Left lobe of liver (tissue), 2 donors: Measurements from ENCODE around the gene TOP3A. TPM values are rescaled to one million over a fixed set of nuclear protein-coding genes. Genes with fewer than 3 reads are reported as not detected.
"Not testable (repeated sequence)": the region's sequence is repeated elsewhere in the genome, so short reads cannot be mapped to it uniquely, and the experiment has no call there.

Experiments used
- ATAC-seq: fragments of 200-7000 bp; cut with Tn5 transposase; one replicate; pipeline ENCODE4 v1.9.1; 2020; ENCODE audit warnings: mild to moderate bottlenecking, moderate library complexity
- DNase-seq: peaks from one replicate; pipeline ENCODE4 v3.0.0-alpha.2; 2020; ENCODE audit warnings: low spot score
- total RNA-seq: library from RNA; stranded (reverse); gene quantifications from one replicate; pipeline ENCODE4 v1.2.1, GENCODE V29; 2021
- donor health status: DM: no; HTN: no; CAD: no; lungs with moderate emphysema.
- donor health status: DM: no; HTN: yes; CAD: no.

The TOP3A gene
- total RNA-seq, result 19.8 TPM

DNA sequence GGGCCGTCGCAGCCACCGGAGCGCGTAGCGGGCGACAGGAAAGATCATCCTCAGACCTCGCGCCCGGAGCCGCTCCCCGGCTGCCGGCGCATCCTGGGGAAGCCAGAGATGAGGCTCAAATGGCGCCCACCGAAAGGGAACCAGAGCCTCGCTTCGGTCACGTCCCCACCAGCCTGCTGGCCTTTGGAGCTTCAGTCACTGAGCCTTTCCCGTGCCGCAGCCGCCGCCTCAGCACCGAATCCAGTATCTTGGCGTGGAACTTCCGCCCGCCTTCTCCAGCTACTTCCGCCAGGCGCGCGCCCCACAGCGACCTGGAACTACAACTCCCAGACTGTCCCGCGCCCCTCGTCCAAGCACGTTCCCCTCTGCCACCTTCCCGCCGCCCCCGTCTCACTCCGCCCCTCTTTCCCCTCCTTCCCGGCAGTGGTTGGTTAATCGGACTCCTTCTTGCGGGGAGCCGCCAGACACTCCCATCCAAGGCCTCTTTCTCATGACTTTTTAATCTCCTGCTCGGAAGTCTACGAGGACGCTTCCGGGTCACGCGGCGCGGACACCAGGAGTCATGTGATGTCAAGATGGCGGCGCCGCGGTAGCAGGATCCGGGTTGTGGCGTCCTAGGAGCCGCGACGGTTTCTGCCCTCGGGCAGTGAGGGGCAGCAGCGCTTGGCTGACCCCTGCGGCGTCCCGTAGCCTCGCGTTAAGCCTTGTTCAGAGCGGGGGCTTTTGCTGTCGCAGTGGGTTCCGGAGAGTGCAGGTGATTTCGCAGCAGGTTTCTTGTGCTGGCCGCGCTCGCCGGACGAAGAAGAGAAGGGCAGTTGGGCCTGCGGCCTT, at the start of gene TOP3A, which contains the start of gene SMCR8:
Gene TOP3A (minus strand): TSS at position 264 of the 831 bp plus-strand sequence. CDS start 216 bp downstream, at position 48.
Gene SMCR8 (plus strand): TSS at position 563 of the 831 bp plus-strand sequence. CDS start 497 bp downstream, outside the sequence.
- ATAC-seq (peak; percentile 93), DNase-seq (peak; percentile 97)

- DNase-seq (no peak), ATAC-seq (no peak)
These were observed 49.4 kb upstream of the TOP3A start for GRCh38 chr17:18364166-18364565.

- DNase-seq (peak; percentile 99), ATAC-seq (peak; percentile 87)
These were observed 48.6 kb upstream of the TOP3A start, which contains the start of gene SHMT1 for GRCh38 chr17:18363101-18364049. Gene SHMT1 (minus strand): TSS chr17:18363550. CDS start chr17:18355981, 7,569 bp downstream.

DNA sequence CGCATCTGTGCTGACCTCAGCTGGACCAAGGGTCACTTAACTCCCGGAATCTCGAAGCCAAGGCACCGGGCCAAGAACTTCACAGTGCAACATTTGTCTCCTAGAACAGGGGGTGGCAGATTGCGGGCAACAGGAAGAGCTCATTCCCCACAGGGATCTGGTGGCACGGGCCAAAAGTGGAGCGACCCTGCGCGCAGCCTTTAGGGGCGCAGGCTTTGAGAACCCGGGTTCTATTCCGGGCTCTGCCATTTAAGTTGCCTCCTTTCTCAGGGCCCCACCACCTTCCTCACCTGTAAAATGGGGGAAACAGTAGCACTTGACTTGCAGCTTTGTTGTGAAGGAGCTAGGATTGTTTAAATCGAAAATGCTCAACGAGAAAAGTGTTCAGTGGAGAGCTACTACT, 47.9 kb upstream of the TOP3A start:
- peak; percentile 97 for DNase-seq
- peak; percentile 65 for ATAC-seq

GRCh38 chr17:18361837-18362697, 47.3 kb upstream of the TOP3A start:
- no peak for DNase-seq
- no peak for ATAC-seq

GRCh38 chr17:18360518-18360917, 45.7 kb upstream of the TOP3A start:
- ATAC-seq, result peak; percentile 5
- peak; percentile 80 for DNase-seq

DNA sequence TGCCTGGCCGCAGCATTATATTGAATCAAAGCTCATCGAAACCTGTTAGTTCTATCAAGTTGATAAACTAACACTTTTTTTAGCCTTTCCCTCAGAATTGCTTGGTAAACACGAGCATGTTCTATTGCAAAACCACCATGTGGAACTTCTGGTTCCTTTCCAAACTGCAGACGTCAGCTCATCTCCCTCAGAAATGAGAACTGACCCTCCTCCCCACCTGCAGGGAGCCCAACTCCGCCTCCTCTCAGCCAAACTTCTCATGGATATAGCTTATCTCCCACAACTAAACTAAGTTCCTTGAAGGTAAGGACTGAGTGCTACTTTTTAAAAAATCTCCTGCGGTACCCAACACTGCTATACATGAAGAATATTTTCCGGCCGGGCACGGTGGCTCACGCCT, 41.8 kb upstream of the TOP3A start:
- DNase-seq (peak; percentile 87), ATAC-seq (peak; percentile 75)

DNA sequence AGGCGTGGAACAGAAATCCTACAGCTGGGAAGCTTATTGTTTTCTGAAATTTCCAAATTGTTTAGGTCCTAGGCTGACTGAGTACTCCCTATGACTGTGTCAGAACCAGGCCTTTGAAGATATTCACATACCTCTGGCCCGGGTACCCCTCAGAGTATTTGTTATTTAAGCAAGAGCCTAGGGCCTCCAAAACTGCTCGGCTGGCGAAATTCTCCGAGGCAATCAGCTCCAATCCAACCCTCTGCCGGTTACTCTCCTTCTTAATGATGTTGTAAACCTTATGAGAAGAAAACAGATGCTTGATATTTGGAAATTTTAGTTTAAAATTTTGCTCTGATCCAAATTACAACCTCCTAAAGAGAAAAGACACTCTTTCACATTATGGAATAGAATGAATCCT, 38.7 kb upstream of the TOP3A start:
- no peak for ATAC-seq
- no peak for DNase-seq

DNA sequence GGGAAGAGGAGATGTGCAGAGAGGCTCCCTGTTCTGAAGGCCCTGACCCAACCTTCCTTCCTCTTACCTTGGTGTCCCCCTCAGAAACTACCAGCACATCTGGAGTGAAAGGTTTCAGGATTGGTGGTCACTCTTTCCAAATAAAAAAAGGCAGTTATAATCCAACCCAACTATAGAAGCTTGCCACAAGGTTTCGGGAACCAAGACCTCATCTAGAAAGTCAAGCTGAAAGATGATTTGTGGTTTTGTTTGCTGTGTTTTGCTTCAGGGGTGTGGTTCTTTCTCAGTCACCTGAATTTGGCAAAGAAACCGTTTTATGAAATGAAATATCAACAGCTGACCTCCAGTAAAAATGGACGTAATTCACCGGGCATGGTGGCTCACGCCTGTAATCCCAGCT, 29.2 kb upstream of the TOP3A start:
- DNase-seq (no peak), ATAC-seq (no peak)

DNA sequence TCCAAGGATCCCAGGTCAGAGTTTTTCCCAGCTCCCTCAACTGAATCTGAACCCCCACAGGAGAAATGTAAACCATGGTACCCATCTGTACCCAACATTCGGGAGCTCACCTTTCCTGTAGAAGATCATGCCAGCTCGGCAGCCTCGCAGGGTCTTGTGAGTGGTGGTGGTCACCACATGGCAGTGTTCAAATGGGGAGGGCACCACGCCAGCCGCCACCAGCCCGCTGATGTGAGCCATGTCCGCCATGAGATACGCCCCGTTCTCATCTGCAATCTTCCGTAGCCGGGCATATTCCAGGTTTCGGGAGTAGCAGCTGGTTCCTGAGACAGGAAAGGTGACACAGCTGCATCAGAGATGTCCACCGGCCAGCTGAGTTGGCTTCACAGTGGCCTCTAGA, 25.1 kb upstream of the TOP3A start:
- DNase-seq (no peak), ATAC-seq (no peak)

GRCh38 chr17:18338158-18338557, 23.4 kb upstream of the TOP3A start:
- DNase-seq, result not testable (repeated sequence)

GRCh38 chr17:18332909-18333489, 18.2 kb upstream of the TOP3A start:
- DNase-seq (no peak), ATAC-seq (no peak)

More at GRCh38 chr17:18338158-18338557, 23.4 kb upstream of the TOP3A start:
- not testable (repeated sequence) for ATAC-seq

- DNase-seq (no peak), ATAC-seq (no peak)
These were observed 17.1 kb upstream of the TOP3A start for GRCh38 chr17:18331879-18332278.

- no peak for DNase-seq
- ATAC-seq, result no peak
These were observed 13.9 kb upstream of the TOP3A start for GRCh38 chr17:18328643-18329204.

- DNase-seq, result no peak
- ATAC-seq, result no peak
These were observed 12.8 kb upstream of the TOP3A start for GRCh38 chr17:18327556-18327955.

- DNase-seq (no peak), ATAC-seq (no peak)
These were observed 12.3 kb upstream of the TOP3A start for GRCh38 chr17:18327093-18327492.

DNA sequence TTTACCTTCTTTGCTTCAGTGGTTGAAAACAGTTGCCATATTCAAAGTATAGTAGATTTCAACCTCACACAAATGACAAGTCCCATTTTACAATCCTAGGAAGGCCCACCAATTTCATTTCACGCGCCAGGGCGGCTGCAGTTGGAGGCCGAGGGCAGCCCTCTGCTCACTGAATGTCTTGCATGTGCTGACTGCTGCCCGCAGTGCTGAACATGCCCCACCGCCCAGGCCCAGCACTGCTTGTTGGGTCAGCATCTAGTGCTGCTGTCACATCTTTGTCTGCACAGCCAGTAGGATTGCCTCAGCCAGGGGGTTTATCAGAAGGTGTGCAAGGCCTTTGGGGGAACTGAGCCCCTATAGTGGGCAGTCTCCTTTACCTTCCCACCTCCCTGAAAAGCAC, 11.8 kb upstream of the TOP3A start:
- ATAC-seq, result no peak
- no peak for DNase-seq

DNA sequence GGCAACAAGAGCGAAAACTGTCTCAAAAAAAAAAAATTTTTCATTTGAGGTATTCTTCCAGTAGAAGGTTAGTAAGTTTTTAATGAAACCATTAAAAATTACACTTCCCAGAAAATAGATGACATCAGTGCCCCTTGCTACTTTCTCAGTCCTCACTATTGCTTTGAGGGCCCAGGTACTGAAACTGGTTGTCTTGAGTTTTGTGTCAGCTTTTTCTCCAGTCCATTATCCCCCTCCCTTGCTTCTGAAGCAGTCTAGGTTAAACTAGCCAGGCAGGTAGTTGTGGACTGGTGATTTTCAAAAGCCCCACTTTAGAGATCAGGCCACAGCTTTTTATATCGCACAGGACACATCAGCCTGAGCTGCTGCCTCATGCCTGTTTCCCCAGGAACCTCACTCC, 11.2 kb upstream of the TOP3A start:
- ATAC-seq (no peak), DNase-seq (no peak)

DNA sequence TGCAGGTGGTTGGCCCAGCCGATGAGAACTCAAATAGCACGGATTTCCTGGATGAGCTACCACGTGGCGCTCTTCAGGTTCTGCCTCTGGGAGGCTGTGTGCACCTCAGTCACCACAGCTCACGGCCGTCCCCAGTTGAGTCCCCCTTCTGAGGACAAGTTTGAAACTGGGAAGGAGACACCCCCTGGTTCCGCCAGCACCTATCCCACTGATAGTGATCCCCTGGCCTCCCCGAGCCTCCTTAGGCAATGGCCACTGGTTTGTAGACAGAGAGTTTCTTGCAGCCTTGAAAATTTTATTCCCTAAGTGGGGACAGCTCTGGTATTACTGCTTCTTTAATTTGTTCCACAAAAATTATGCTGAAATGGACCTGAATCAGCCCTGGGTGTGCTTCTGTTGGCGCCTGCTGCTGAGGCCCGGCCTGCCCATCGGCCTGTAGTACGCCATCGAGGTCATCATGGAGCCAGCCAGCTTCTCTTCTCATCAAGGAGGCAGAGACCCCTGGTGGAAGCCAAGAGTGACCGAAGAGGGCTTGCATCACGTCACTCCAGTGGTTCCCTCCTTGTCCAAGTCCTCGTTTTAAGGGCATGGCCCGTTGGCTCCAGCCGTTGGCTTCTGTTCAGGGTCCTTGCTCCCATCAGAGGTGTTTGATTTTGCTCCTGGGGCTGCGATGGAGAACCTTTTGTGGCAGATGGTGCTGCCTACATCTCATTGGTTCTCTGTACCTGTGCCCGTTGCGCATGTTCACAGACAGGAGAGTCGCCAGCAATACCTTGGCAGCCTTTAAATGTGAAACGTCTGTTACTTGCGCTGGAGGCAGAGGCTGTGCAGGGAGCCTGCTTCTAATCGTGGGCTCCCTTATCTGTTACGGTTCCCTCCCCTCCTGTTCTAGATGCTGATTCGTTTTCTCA, 9.6 kb upstream of the TOP3A start:
- peak; percentile 49 for ATAC-seq
- DNase-seq, result no peak
